ENCODE measurements around the gene CASP8AP2.
"Not testable (repeated sequence)": the region's sequence is repeated elsewhere in the genome, so short reads cannot be mapped to it uniquely, and the experiment has no call there.

The CASP8AP2 gene

DNA sequence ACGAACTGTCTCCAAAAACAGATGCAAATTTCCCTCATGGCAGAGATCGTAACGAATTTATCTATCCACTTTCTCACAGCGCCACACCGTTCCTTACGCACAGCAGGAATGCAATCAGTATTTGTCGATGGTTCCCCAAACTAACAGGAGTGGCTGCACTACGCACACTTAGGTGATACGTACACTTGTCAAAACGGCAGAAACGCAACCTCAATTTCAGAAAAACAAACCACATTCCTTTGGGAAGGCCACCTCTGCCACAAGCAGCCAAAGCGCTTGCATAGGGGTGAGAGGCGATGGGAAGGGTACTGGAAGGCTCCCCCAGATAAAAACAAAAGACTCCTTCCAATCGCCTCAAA, 10.7 kb upstream of the CASP8AP2 start:
- TF ChIP-seq, protein P1, sequence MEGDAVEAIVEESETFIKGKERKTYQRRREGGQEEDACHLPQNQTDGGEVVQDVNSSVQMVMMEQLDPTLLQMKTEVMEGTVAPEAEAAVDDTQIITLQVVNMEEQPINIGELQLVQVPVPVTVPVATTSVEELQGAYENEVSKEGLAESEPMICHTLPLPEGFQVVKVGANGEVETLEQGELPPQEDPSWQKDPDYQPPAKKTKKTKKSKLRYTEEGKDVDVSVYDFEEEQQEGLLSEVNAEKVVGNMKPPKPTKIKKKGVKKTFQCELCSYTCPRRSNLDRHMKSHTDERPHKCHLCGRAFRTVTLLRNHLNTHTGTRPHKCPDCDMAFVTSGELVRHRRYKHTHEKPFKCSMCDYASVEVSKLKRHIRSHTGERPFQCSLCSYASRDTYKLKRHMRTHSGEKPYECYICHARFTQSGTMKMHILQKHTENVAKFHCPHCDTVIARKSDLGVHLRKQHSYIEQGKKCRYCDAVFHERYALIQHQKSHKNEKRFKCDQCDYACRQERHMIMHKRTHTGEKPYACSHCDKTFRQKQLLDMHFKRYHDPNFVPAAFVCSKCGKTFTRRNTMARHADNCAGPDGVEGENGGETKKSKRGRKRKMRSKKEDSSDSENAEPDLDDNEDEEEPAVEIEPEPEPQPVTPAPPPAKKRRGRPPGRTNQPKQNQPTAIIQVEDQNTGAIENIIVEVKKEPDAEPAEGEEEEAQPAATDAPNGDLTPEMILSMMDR (conservative IDR thresholded peaks at IDR 0.05; ENCODE audit: control insufficient read depth, insufficient read depth, low read depth, low read length): no peak
- peak overlapping the region; percentile 97 for H3K4me3 ChIP-seq (ENCODE audit: control insufficient read depth, low read depth, low read length)
- peak; percentile 39 for DNase-seq (ENCODE audit: low read depth)

DNA sequence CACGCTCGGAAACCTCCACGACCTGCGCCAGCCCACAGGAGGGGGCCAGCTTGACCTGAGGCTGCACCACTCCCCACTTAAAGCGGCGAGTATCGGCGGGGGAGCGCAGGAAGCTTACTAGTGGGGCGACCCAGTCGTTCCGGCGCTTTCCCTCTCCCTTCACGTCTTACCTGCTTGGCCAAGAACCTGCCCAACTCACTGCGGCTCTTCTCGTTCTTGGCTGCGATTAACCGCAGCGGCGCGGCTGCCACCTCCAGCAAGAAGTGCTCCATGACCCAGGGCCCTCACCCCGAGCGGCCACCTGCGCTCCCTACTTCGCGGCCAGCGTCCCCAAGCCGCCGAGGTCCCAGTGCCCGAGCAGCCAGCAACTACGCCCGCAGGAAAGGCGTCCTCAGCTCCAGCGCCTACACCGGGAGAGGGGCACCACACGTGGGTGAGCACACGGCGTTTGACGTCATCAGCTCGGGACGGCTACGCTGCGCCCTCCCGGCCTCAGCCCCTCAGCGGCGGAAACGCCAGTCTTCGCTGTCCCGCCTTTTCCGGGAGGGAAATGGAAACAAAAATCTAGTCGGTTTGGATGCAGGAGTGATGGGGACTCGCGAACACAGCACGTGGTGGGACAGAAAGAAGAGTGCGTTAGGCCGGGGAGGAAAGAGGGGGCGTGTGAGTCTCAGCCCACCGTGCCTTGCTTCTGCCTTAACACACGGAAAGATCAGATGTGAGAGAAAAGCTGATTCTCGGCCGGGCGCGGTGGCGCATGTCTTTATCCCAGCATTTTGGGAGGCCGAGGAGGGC, 10.1 kb upstream of the CASP8AP2 start, which contains the start of gene MDN1:
MDN1 (minus strand) TSS at position 459 of the 795 bp plus-strand sequence; CDS start at position 272, 187 bp downstream.
- DNase-seq (ENCODE audit: low read depth): peak; percentile 95
- H3K4me3 ChIP-seq (ENCODE audit: control insufficient read depth, low read depth, low read length): peak within 1 kb of the TSS; percentile 97
- TF ChIP-seq, protein P1 (conservative IDR thresholded peaks at IDR 0.05; ENCODE audit: control insufficient read depth, insufficient read depth, low read depth, low read length): no peak

DNA sequence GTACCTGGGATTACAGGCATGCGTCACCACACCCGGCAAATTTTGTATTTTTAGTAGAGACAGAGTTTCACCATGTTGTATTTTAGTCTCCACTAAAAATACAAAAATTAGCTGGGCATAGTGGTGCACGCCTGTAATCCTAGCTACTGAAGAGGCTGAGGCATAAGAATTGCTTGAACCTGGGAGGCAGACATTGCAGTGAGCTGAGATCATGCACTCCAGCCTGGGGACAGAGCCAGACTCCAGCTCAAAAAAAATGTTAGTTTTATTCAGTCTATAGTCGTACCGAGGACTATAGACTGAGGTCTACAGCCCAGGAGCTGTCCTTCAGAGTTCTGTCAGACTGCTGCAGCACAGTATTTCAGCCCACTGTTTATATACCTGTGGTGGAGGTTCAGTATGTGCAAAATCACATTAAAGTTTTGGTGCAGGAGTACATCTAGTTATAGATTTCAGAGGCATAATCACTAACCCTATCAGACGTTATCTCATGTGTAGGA, 3.6 kb upstream of the CASP8AP2 start:
- H3K4me3 ChIP-seq (ENCODE audit: control insufficient read depth, low read depth, low read length): no peak overlapping the region
- TF ChIP-seq, protein P1 (conservative IDR thresholded peaks at IDR 0.05; ENCODE audit: control insufficient read depth, insufficient read depth, low read depth, low read length): no peak
- peak; percentile 39 for DNase-seq (ENCODE audit: low read depth)

DNA sequence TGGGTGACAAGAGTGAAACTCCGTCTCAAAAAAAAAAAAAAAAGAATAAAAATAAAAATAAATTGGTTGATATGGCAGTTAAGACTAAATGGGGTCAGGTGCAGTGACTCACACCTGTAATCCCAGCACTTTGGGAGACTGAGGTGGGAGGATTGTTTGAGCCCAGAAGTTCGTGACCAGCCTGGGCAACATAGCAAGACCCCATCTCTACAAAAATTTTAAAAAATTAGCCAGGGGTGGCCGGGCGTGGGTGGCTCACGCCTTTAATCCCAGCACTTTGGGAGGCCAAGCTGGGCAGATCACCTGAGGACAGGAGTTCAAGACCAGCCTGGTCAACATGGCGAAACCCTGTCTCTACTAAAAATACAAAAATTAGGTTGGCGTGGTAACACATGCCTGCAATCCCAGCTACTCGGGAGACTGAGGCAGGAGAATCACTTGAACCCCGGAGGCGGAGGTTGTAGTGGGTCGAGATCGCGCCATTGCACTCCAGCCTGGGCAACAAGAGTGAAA, 1.1 kb upstream of the CASP8AP2 start:
- peak overlapping the region; percentile 93 for H3K4me3 ChIP-seq (ENCODE audit: control insufficient read depth, low read depth, low read length)
- DNase-seq (ENCODE audit: low read depth): not testable (repeated sequence)

DNA sequence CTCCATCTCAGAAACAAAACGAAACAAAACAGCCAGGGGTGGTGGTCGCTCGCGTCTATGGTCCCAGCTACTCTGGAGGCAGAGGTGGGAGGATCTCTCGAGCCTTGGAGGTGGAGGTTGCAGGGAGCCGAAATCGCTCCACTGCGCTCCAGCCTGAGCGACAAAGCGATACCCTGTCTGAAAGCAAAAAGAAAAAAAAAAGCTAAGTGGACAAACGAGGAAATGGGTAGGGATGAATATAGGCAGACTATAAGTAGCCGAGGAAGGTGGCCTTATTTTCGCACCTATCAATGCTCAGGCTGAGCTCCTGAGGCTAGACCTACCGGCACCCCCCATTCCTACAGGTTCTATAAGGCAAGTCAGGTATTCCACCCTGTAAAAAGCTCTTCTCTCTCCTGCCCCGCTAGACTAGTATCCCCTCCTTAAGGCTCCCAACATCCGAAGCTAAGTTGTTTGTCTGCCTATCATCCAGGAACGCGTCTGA, 650 bp upstream of the CASP8AP2 start:
- TF ChIP-seq, protein P1 (conservative IDR thresholded peaks at IDR 0.05; ENCODE audit: control insufficient read depth, insufficient read depth, low read depth, low read length): no peak
- peak; percentile 18 for DNase-seq (ENCODE audit: low read depth)
- H3K4me3 ChIP-seq (ENCODE audit: control insufficient read depth, low read depth, low read length): peak overlapping the region; percentile 93

DNA sequence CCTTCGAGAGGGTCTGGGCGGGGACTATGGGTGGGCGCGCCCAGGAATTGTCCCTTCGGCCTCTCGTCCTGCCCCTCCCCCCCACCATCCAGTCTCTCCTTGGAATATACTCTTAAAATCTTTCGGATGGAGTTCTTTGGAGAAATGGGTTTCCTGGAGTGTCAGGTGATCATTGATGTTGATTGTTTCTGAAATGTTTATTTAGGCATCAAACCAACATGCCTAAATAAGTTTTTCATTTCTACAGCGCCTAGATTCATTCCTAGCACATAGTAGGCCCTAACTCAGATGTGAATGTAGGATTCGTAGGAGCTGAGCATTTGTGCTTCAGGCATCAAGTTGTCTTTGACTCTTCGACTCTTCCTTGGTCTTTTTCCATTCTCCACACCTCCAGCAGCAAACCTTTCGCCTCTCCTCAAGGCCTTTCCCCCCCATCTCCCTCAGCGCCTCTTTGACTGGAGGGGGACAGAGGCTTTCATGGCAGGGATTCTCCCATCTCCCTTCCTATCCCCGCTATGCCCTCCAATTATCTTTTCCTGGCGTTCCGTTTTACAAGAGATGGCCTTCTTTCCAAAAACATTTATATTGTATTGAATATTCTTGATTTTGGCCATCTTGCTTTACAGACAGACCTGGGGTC, 610 bp downstream of the CASP8AP2 start:
- H3K4me3 ChIP-seq (ENCODE audit: control insufficient read depth, low read depth, low read length): peak overlapping the region; percentile 93
- TF ChIP-seq, protein P1 (conservative IDR thresholded peaks at IDR 0.05; ENCODE audit: control insufficient read depth, insufficient read depth, low read depth, low read length): no peak
- no peak for DNase-seq (ENCODE audit: low read depth)

Measured in fibroblast of mammary gland (primary cell).